22Rv1 (cell line): ENCODE measurements around the gene EMP2.

Source experiments
- ZFX ChIP-seq: fragments of 450-650 bp; IDR thresholded peaks from 2 replicates; pipeline ENCODE4 v1.6.1; 2017; ENCODE audit warnings: antibody characterized with exemption, borderline replicate concordance
- TF ChIP-seq, protein P1 (sequence below): fragments of 450-650 bp; IDR thresholded peaks from 2 replicates; pipeline ENCODE4 v1.5.1; 2017; ENCODE audit warnings: mild to moderate bottlenecking

DNA sequence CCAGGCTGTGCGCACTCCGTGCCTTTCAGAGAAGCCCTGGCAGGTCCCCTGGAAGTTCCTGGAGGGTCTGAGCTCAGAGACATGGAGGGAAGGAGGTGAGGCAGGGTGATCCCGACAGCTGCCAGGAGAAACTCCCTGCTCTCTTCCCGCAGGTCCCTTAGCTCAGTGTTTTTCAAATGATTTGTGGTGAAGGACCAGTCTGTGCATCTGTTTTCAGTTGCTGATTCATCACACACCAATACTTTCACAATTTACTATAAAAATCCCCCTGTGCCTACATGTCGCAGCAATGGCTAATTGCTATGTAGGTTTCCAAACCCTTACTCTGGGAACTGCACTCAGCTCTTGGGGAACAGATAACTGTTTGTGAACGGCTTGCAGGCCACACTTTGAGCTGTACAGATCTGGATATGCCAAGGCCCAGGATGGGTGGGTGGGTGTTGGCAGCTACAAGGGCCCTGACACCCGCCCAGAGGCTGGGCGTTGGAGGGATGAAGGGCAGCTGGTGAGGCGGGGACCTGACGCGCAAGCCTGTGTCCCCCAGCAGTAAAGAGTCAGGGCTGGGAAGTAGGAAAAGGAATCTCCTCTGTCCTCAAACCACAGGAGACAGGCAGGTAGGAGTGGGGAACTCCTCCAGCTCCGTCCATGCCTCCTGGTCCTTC is 20.5 kb upstream of the EMP2 start:
- TF ChIP-seq, protein P1, sequence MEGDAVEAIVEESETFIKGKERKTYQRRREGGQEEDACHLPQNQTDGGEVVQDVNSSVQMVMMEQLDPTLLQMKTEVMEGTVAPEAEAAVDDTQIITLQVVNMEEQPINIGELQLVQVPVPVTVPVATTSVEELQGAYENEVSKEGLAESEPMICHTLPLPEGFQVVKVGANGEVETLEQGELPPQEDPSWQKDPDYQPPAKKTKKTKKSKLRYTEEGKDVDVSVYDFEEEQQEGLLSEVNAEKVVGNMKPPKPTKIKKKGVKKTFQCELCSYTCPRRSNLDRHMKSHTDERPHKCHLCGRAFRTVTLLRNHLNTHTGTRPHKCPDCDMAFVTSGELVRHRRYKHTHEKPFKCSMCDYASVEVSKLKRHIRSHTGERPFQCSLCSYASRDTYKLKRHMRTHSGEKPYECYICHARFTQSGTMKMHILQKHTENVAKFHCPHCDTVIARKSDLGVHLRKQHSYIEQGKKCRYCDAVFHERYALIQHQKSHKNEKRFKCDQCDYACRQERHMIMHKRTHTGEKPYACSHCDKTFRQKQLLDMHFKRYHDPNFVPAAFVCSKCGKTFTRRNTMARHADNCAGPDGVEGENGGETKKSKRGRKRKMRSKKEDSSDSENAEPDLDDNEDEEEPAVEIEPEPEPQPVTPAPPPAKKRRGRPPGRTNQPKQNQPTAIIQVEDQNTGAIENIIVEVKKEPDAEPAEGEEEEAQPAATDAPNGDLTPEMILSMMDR = no peak
- TF ChIP-seq ZFX = no peak
